Fibroblast of lung (primary cell): ENCODE results near the gene FBXO33. TPM values are rescaled to one million over a fixed set of nuclear protein-coding genes. Genes with fewer than 3 reads are reported as not detected.

Source experiments
- DNase-seq, 2 donors: peaks; one replicate each; pipeline versions ENCODE4 v3.0.0 to v3.0.0-alpha.2; 2010; ENCODE audit warnings: low read depth in 2 of 2
- H2AFZ ChIP-seq: 2 replicates; pipeline ENCODE4 v1.5.1; 2012; ENCODE audit warnings: low read length, control low read depth, inconsistent platforms
- H3K27ac ChIP-seq: 2 replicates; pipeline ENCODE4 v1.5.1; 2011; ENCODE audit warnings: low read length, control low read depth; ENCODE audit not compliant: insufficient read depth
- H3K27me3 ChIP-seq: 2 replicates; pipeline ENCODE4 v1.5.1; 2011; ENCODE audit warnings: mild to moderate bottlenecking, low read length; ENCODE audit not compliant: control insufficient read depth, insufficient read depth
- H3K36me3 ChIP-seq: 2 replicates; pipeline ENCODE4 v1.5.1; 2011; ENCODE audit warnings: low read length; ENCODE audit not compliant: control insufficient read depth, insufficient read depth
- H3K4me1 ChIP-seq: 2 replicates; pipeline ENCODE4 v1.5.1; 2011; ENCODE audit warnings: low read length; ENCODE audit not compliant: control insufficient read depth, insufficient read depth; ENCODE audit errors: extremely low read depth
- H3K4me2 ChIP-seq: 2 replicates; pipeline ENCODE4 v1.5.1; 2011; ENCODE audit warnings: low read length, control low read depth; ENCODE audit not compliant: insufficient read depth; ENCODE audit errors: extremely low read depth
- H3K4me3 ChIP-seq, 4 experiments: fragments of 200-600 bp in 1 of 4; sonication (generic) in 1 of 4; replicated peaks in 1 of 4; 2 replicates each; pipeline ENCODE4 v1.5.1; 2011 to 2016; ENCODE audit warnings: low read length in 4 of 4, low read depth in 3 of 4, mild to moderate bottlenecking in 3 of 4, control low read depth in 2 of 4, inconsistent platforms in 1 of 4, mixed read lengths in 1 of 4; ENCODE audit not compliant: insufficient read depth in 1 of 4; ENCODE audit errors: control extremely low read depth in 1 of 4
- H3K79me2 ChIP-seq: 2 replicates; pipeline ENCODE4 v1.5.1; 2012; ENCODE audit warnings: mild to moderate bottlenecking, low read length, inconsistent platforms; ENCODE audit not compliant: control insufficient read depth, insufficient read depth
- H3K9ac ChIP-seq: 2 replicates; pipeline ENCODE4 v1.5.1; 2011; ENCODE audit warnings: mild to moderate bottlenecking, low read length, control low read depth; ENCODE audit not compliant: insufficient read depth
- H3K9me3 ChIP-seq: 2 replicates; pipeline ENCODE4 v1.5.1; 2012; ENCODE audit warnings: low read depth, low read length; ENCODE audit not compliant: control insufficient read depth, insufficient read depth
- H4K20me1 ChIP-seq: 2 replicates; pipeline ENCODE4 v1.5.1; 2011; ENCODE audit warnings: low read length; ENCODE audit not compliant: control insufficient read depth, insufficient read depth; ENCODE audit errors: extremely low read depth
- EZH2 ChIP-seq: IDR thresholded peaks from 2 replicates; pipeline ENCODE4 v1.5.1; 2012; ENCODE audit warnings: low read length, control low read depth, mild to moderate bottlenecking; ENCODE audit errors: missing control alignments
- polyA plus RNA-seq, 2 donors: library from polyadenylated mRNA; depleted of rRNA in 1 of 2; stranded (reverse) in 1 of 2; unstranded in 1 of 2; fragments of >200 nt; gene quantifications; 2 replicates each; pipeline ENCODE4 v1.2.1, GENCODE V29; 2011 to 2012; ENCODE audit warnings: missing spikeins in 1 of 2
- total RNA-seq: library from RNA; depleted of rRNA; stranded (reverse); fragments of >200 nt; gene quantifications from 2 replicates; pipeline ENCODE4 v1.2.1, GENCODE V29; 2014
- TF ChIP-seq, protein P1 (sequence below), 2 donors: IDR thresholded peaks in 1 of 2; conservative IDR thresholded peaks in 1 of 2; 1 replicate in 1 of 2; 2 replicates in 1 of 2; pipeline ENCODE4 v1.5.1; 2011 to 2012; ENCODE audit warnings: low read length in 2 of 2, control low read depth in 1 of 2, inconsistent platforms in 1 of 2, low read depth in 1 of 2, mild to moderate bottlenecking in 1 of 2

Gene FBXO33
- total and polyA plus RNA-seq, 2 donors (not counting 1 experiment from before 2014, with no cell fraction given): 12.6 to 16.3 TPM

DNA sequence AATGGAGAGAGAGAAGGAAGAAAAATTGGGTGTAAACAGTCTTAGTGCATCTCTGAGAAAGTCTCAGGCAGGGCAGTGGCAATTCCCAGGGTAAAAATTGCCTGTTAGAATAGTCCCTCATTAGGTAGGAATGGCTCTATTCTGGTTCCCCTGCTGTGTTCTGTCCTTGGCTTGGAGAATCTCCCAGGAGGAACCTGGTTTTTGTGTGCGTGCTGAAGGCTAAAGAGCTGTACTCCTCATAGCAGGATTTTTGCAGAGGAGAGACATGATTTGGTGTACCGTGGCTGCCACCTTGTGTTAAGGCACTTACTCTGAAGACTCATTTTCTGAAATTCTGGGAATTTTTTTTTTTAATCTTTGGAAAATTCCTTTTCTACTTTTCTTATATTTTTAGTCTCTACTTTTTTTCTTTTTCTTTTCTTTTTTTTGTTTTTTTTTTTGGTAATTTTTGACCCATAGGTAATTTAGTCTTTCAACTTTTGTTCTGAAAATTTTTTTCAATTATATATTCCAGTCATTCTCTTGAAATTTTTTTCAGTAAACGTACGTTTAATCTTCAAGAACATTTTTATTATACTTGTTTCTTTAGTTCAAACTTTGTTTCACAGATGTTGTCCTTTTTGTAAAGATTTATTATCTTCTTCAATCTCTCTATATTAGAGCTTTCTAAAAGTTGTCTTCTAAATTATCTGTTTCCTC lies 63.8 kb downstream of the FBXO33 start:
- Histone ChIP-seq H4K20me1 (no peaks in the 10 kb centered on the region), H3K36me3 (no peaks in the 10 kb centered on the region), H3K9me3 (no peaks in the 10 kb centered on the region), H3K4me2 (no peak overlapping the region), H3K27me3 (no peaks in the 10 kb centered on the region), H3K9ac (no peak overlapping the region), H3K79me2 (no peaks in the 10 kb centered on the region), H3K4me3 (no peak overlapping the region), H3K27ac (no peak overlapping the region), H3K4me1 (no peaks in the 10 kb centered on the region), H2AFZ (no peak overlapping the region)
- TF ChIP-seq, protein P1, sequence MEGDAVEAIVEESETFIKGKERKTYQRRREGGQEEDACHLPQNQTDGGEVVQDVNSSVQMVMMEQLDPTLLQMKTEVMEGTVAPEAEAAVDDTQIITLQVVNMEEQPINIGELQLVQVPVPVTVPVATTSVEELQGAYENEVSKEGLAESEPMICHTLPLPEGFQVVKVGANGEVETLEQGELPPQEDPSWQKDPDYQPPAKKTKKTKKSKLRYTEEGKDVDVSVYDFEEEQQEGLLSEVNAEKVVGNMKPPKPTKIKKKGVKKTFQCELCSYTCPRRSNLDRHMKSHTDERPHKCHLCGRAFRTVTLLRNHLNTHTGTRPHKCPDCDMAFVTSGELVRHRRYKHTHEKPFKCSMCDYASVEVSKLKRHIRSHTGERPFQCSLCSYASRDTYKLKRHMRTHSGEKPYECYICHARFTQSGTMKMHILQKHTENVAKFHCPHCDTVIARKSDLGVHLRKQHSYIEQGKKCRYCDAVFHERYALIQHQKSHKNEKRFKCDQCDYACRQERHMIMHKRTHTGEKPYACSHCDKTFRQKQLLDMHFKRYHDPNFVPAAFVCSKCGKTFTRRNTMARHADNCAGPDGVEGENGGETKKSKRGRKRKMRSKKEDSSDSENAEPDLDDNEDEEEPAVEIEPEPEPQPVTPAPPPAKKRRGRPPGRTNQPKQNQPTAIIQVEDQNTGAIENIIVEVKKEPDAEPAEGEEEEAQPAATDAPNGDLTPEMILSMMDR (conservative IDR thresholded peaks at IDR 0.05 in 1 of 2, IDR thresholded peaks at IDR 0.05 in 1 of 2; ENCODE audit: low read depth in 1 of 2, low read length in 2 of 2): peak; percentile 59 to 61
- TF ChIP-seq EZH2: no peak
- DNase-seq: peak; percentile 68 to 80

DNA sequence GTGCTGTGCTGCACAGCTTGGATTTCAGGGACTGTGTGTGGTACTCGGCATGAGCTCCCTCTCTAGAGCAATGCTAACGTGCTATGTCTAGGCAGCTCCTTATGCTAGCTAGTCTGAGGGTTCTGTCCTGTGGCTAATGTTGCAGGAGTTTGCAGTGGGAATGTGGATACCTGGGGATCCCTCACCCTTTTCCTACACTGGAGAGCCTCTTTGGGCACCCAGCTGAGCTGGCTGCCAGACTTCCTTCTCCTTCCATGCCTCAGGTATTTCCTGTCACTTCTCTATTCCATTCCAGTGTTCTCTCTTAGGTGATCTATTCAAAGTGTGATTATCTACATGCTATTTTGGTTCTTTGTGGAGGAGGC lies 64.9 kb downstream of the FBXO33 start:
- no peak overlapping the region for H3K27ac ChIP-seq
- no peak overlapping the region for H3K9ac ChIP-seq
- no peaks in the 10 kb centered on the region for H4K20me1 ChIP-seq
- H3K79me2 ChIP-seq: no peaks in the 10 kb centered on the region
- no peaks in the 10 kb centered on the region for H3K9me3 ChIP-seq
- H3K4me2 ChIP-seq: no peak overlapping the region
- no peaks in the 10 kb centered on the region for H3K27me3 ChIP-seq
- no peaks in the 10 kb centered on the region for H3K4me1 ChIP-seq
- H3K36me3 ChIP-seq: no peaks in the 10 kb centered on the region
- no peak overlapping the region for H2AFZ ChIP-seq
- TF ChIP-seq EZH2: no peak
- TF ChIP-seq, protein P1 (conservative IDR thresholded peaks at IDR 0.05 in 1 of 2, IDR thresholded peaks at IDR 0.05 in 1 of 2; ENCODE audit: low read depth in 1 of 2, low read length in 2 of 2): no peak
- H3K4me3 ChIP-seq: no peak overlapping the region
- DNase-seq: no peak

DNA sequence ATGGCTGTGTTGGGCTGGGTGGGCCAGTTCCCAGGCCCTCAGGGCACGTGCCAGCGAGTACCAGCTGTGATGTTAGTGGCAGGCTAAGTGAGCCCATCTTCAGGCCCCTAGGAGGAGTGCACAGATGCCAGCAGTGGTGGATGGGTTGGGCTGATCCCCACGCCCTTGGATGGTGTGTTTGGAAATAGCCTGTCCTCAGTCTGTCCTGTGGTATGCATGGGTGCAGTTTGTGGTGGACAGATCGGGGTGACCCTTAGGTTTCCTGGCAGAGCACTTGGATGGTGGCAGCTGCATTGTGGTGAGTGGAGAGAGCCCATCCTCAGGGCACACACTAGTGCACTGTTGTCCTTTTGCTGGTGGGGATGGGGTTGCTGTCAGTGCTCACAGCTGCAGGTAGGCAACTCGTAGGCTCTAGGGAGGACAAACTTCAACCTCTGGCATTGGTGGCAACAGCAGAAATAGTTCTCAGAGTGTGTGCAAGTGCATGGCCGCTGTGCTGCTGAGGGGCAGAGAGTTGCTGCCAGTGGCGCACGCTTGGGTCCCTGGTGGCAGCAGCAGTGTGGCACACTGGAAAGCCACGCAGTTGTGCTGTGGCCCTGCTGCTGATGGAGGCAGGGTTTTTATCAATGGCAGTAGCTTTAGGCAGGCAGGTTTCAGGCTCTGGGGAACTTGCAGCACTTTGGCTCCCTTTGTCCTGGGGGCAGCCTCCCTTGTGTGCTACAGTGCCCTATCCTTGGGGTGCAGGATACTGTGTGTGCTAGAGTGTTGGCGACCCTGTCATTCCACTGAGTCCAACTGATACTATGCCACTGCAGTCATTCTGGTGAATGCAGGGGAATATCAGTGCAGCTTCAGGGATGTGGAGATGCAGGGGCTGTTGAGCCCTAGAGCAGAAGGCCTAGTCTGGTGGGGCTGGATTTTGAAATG lies 65.5 kb downstream of the FBXO33 start:
- H3K9me3 ChIP-seq: no peaks in the 10 kb centered on the region
- no peak overlapping the region for H3K9ac ChIP-seq
- H3K79me2 ChIP-seq: no peaks in the 10 kb centered on the region
- no peak overlapping the region for H3K4me3 ChIP-seq
- no peak for DNase-seq
- no peaks in the 10 kb centered on the region for H3K4me1 ChIP-seq
- H3K4me2 ChIP-seq: no peak overlapping the region
- TF ChIP-seq, protein P1 (conservative IDR thresholded peaks at IDR 0.05 in 1 of 2, IDR thresholded peaks at IDR 0.05 in 1 of 2; ENCODE audit: low read depth in 1 of 2, low read length in 2 of 2): no peak
- TF ChIP-seq EZH2: no peak
- H3K27ac ChIP-seq: no peak overlapping the region
- H2AFZ ChIP-seq: no peak overlapping the region
- H3K36me3 ChIP-seq: no peaks in the 10 kb centered on the region
- H4K20me1 ChIP-seq: no peaks in the 10 kb centered on the region
- H3K27me3 ChIP-seq: no peaks in the 10 kb centered on the region
